Stomach (tissue), 19 donors: ENCODE results near the gene PRB3. TPM values are rescaled to one million over a fixed set of nuclear protein-coding genes. Genes with fewer than 3 reads are reported as not detected.

Experiments used
- DNase-seq, 2 donors: peaks; one replicate each; pipeline versions ENCODE4 v3.0.0 to v3.0.0-alpha.2; 2013 to 2019
- H3K27ac ChIP-seq, 5 donors: fragments of 200-600 bp in 4 of 5; sonication (generic) in 4 of 5; one replicate each; pipeline ENCODE4 v1.5.1; 2013 to 2019; ENCODE audit warnings: mild to moderate bottlenecking in 1 of 5, moderate library complexity in 1 of 5
- H3K27me3 ChIP-seq, 3 donors: fragments of 200-600 bp; sonication (generic); one replicate each; pipeline ENCODE4 v1.5.1; 2017 to 2019; ENCODE audit warnings: mixed run types in 1 of 3
- H3K36me3 ChIP-seq, 4 donors: fragments of 200-600 bp; sonication (generic); 1 replicate in 3 of 4; 2 replicates in 1 of 4; pipeline ENCODE4 v1.5.1; 2016 to 2019
- H3K4me1 ChIP-seq, 4 donors: fragments of 200-600 bp; sonication (generic); one replicate each; pipeline ENCODE4 v1.5.1; 2016 to 2019
- H3K4me3 ChIP-seq, 4 donors: fragments of 200-600 bp; sonication (generic) in 3 of 4; one replicate each; pipeline ENCODE4 v1.5.1; 2016 to 2019; ENCODE audit warnings: mild to moderate bottlenecking in 1 of 4
- H3K9me3 ChIP-seq, 4 donors: fragments of 200-600 bp; sonication (generic); one replicate each; pipeline ENCODE4 v1.5.1; 2016 to 2019
- CTCF ChIP-seq, 7 experiments: fragments of 450-650 bp in 4 of 7; fragments of 200-600 bp in 3 of 7; sonication (generic) in 3 of 7; IDR thresholded peaks; one replicate each; pipeline ENCODE4 v1.5.1; 2016 to 2019; ENCODE audit warnings: antibody characterized with exemption in 7 of 7, control low read depth in 2 of 7, mild to moderate bottlenecking in 1 of 7
- EP300 ChIP-seq: sonication (generic); formaldehyde crosslinking; IDR thresholded peaks from one replicate; pipeline ENCODE4 v1.6.1; 2017; ENCODE audit warnings: antibody characterized with exemption
- POLR2A ChIP-seq, 4 donors: fragments of 450-650 bp; IDR thresholded peaks; one replicate each; pipeline ENCODE4 v1.6.1; 2016; ENCODE audit warnings: antibody characterized with exemption in 4 of 4, control low read depth in 2 of 4, mild to moderate bottlenecking in 1 of 4, moderate library complexity in 1 of 4
- POLR2AphosphoS5 ChIP-seq, 3 donors: sonication (generic); formaldehyde crosslinking; IDR thresholded peaks; one replicate each; pipeline ENCODE4 v1.6.1; 2016; ENCODE audit warnings: antibody characterized with exemption in 3 of 3
- WGBS, 5 donors: extraction: QIAGEN DNeasy Blood & Tissue Kit in 3 of 5; methylation state at CpG; one replicate each; pipeline versions ENCODE4 v1.1.5 to v1.1.7; 2013 to 2018; 5-methylcytosine and 5-hydroxymethylcytosine counted together
- intact Hi-C: fragments of 100-400 bp; cut with DNase I; formaldehyde crosslinking; loops from one replicate; pipeline ENCODE4 v1.15.1; 2023; ENCODE audit warnings: low total_unique reads
- long read RNA-seq, 10 donors: transcript quantifications; one replicate each; lab custom pipeline, GENCODE V29; 2026
- polyA plus RNA-seq, 3 donors: library from polyadenylated mRNA; stranded (reverse); fragments of 200-250 nt; gene quantifications; one replicate each; pipeline ENCODE4 v1.2.3, GENCODE V29; 2013
- total RNA-seq, 5 donors: library from RNA; depleted of rRNA; stranded (reverse); fragments of >200 nt; gene quantifications; one replicate each; pipeline versions ENCODE4 v1.1.0 to v1.2.3, GENCODE V29; 2014 to 2016
- donor health status: healthy with polysubstance abuse.
- donor health status: Bipolar disorder and iron deficiency.
- donor health status: healthy.

PRB3 gene
- total RNA-seq: not detected
- not detected for polyA plus RNA-seq
- long read RNA-seq, donor 1: 0 reads
- long read RNA-seq, donor 2: 0 reads
- long read RNA-seq, donor 3: 0 reads
- long read RNA-seq, donor 4: 0 reads
- long read RNA-seq, donor 5: 0 reads
- long read RNA-seq, donor 6: 0 reads
- long read RNA-seq, donor 7: 0 reads
- long read RNA-seq, donor 8: 0 reads
- long read RNA-seq, donor 9: 0 reads
- long read RNA-seq, donor 10: 0 reads

- Histone ChIP-seq H3K4me3 (no peak within 1 kb of the TSS), H3K36me3 (no peaks in the 10 kb centered on the region), H3K9me3 (no peaks in the 10 kb centered on the region), H3K27ac (no peak within 1 kb of the TSS), H3K4me1 (no peaks in the 10 kb centered on the region), H3K27me3 (no peaks in the 10 kb centered on the region)
- WGBS, 5 donors: 76 to 89% (median 83%) methylated on average over 3 of the region's 3 CpGs
- TF ChIP-seq CTCF (IDR thresholded peaks at IDR 0.05) (no peak), POLR2AphosphoS5 (IDR thresholded peaks at IDR 0.05) (no peak), POLR2A (IDR thresholded peaks at IDR 0.05) (no peak), EP300 (no peak)
- intact Hi-C loops: no loop called here
- DNase-seq: no peak
Observed at GRCh38 chr12:11269607-11270006, at the start of gene PRB3. TSS of gene PRB3 (minus strand) at chr12:11269707. CDS start at chr12:11269669, 38 bp downstream.

- H3K4me1 ChIP-seq: no peaks in the 10 kb centered on the region
- WGBS, 5 donors: 56 to 64% (median 62%) methylated on average over 3 of the region's 3 CpGs
- intact Hi-C loops: no loop called here
- H3K4me3 ChIP-seq: no peak within 1 kb of the TSS
- DNase-seq: no peak
- peaks cover 0 to 49% (median 18%) of the 10 kb centered on the region in 4 donors for H3K9me3 ChIP-seq
- no peak within 1 kb of the TSS for H3K27ac ChIP-seq
- TF ChIP-seq CTCF (IDR thresholded peaks at IDR 0.05) (no peak), POLR2A (IDR thresholded peaks at IDR 0.05) (no peak), POLR2AphosphoS5 (IDR thresholded peaks at IDR 0.05) (no peak), EP300 (no peak)
- no peaks in the 10 kb centered on the region for H3K36me3 ChIP-seq
- H3K27me3 ChIP-seq: no peaks in the 10 kb centered on the region
Observed at GRCh38 chr12:11310336-11310735, 40.8 kb upstream of the PRB3 start, which contains the start of gene PRB4. TSS of gene PRB4 (minus strand) at chr12:11310436. CDS start at chr12:11310398, 38 bp downstream.

- 66 to 77% (median 75%) methylated on average over 2 of the region's 2 CpGs for WGBS, 5 donors
- H3K36me3 ChIP-seq: no peaks in the 10 kb centered on the region
Observed at GRCh38 chr12:11307143-11307542, 37.6 kb upstream of the PRB3 start.

GRCh38 chr12:11273449-11273848 is 3.9 kb upstream of the PRB3 start:
- Histone ChIP-seq H3K36me3 (no peaks in the 10 kb centered on the region), H3K27ac (no peak overlapping the region), H3K27me3 (no peaks in the 10 kb centered on the region), H3K4me1 (no peaks in the 10 kb centered on the region), H3K9me3 (no peaks in the 10 kb centered on the region), H3K4me3 (no peak overlapping the region)
- WGBS, 5 donors: 50 to 60% (median 54%) methylated on average over 3 of the region's 3 CpGs
- intact Hi-C loops: no loop called here
- TF ChIP-seq POLR2A (IDR thresholded peaks at IDR 0.05): no peak
- TF ChIP-seq CTCF (IDR thresholded peaks at IDR 0.05): no peak
- no peak for TF ChIP-seq POLR2AphosphoS5 (IDR thresholded peaks at IDR 0.05)
- no peak for TF ChIP-seq EP300
- DNase-seq: no peak

More at GRCh38 chr12:11307143-11307542, 37.6 kb upstream of the PRB3 start:
- Histone ChIP-seq H3K4me1 (no peaks in the 10 kb centered on the region), H3K4me3 (no peak overlapping the region), H3K27ac (no peak overlapping the region), H3K9me3 (peaks cover 0 to 46% (median 14%) of the 10 kb centered on the region in 4 donors), H3K27me3 (no peaks in the 10 kb centered on the region)
- intact Hi-C loops: no loop called here
- DNase-seq: no peak
- no peak for TF ChIP-seq CTCF (IDR thresholded peaks at IDR 0.05)
- TF ChIP-seq POLR2A (IDR thresholded peaks at IDR 0.05): no peak
